MG63 (cell line): ENCODE data around the gene TAF3. TPM values are rescaled to one million over a fixed set of nuclear protein-coding genes. Genes with fewer than 3 reads are reported as not detected.
"Not testable (repeated sequence)": the region's sequence is repeated elsewhere in the genome, so short reads cannot be mapped to it uniquely, and the experiment has no call there.

Source experiments
- DNase-seq: peaks from one replicate; pipeline ENCODE4 v3.0.0-alpha.2; 2020
- H3K27me3 ChIP-seq: fragments of 250-450 bp; sonication (Bioruptor Pico); 2 replicates; pipeline ENCODE4 v1.5.1; 2020; ENCODE audit warnings: mild to moderate bottlenecking, moderate library complexity
- H3K36me3 ChIP-seq: fragments of 250-450 bp; sonication (Bioruptor Pico); 2 replicates; pipeline ENCODE4 v1.5.1; 2020; ENCODE audit warnings: mild to moderate bottlenecking, moderate library complexity
- H3K4me3 ChIP-seq: fragments of 250-450 bp; sonication (Bioruptor Pico); 2 replicates; pipeline ENCODE4 v1.5.1; 2020; ENCODE audit warnings: mild to moderate bottlenecking, moderate library complexity
- H3K9me3 ChIP-seq: fragments of 250-450 bp; sonication (Bioruptor Pico); 2 replicates; pipeline ENCODE4 v1.5.1; 2020; ENCODE audit warnings: mild to moderate bottlenecking, moderate library complexity
- total RNA-seq: library from RNA; depleted of rRNA; stranded (reverse); fragments of >200 nt; shearing (Covaris generic); gene quantifications from 2 replicates; pipeline ENCODE4 v1.2.3, GENCODE V29; 2014; ENCODE audit warnings: low replicate concordance

TAF3 gene
- total RNA-seq, 1 experiment from 2014 or later: 0.92 TPM

DNA sequence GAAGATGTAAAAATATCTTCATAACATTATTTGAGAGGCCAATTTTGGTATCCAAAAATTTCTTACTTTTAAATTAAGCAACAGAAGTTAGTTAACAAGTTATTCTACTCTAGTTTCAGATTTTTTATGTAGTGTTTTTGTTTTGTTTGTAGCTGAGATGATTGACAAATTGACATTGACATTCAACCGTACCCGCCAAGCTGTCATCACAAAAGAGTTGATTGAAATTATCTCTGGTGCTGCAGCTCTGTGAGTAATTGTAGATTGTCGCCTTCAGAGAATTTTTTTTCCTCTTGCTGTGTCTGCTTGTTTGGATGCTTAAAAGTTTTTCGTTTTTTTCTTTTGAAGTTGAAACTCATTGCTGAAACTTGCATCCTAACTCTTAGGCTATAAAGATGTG lies 15.7 kb upstream of the TAF3 start:
- DNase-seq: no peak
- Histone ChIP-seq H3K9me3 (no peaks in the 10 kb centered on the region), H3K4me3 (no peak overlapping the region), H3K27me3 (no peaks in the 10 kb centered on the region), H3K36me3 (peaks cover 89% of the 10 kb centered on the region)

DNA sequence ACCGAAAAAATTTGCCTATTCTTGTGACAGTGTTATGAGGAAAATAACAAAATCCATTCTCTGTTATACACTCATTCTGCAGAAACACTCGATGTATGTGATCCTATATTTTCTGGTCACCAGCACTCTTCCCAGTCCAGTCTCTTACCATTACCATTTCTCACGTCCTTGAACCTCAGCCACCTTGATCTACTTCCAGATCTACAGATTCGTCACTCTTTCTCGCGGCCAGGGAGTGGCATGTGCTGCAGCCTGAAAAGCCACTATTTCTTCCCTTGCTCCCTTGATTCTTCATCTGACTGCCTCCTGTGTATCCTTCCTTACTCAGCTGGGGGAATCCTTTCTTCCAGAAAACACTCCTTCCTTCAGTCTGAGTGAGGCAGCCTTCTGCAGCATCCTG lies 14.1 kb upstream of the TAF3 start:
- H3K9me3 ChIP-seq: no peaks in the 10 kb centered on the region
- no peak overlapping the region for H3K4me3 ChIP-seq
- peaks cover 78% of the 10 kb centered on the region for H3K36me3 ChIP-seq
- no peaks in the 10 kb centered on the region for H3K27me3 ChIP-seq
- no peak for DNase-seq

DNA sequence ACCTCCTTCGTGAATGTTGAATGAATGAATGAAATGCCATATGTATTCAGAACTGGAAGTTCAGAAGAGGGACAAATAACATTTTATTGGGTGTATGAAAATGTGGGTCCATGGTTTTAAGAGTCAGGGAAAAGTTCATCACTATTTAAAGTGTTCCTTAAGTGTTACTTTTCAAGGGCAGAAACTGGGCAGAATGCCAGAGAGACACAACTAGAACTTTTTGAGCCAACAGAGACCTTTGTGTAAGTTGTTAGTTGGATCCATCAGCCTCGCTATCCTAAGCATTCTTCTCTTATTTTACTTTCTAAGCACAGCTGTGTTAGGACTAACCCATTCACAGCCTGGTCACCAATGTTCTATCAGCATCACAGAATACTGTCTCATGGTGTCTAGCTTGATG lies 13.6 kb upstream of the TAF3 start:
- Histone ChIP-seq H3K27me3 (no peaks in the 10 kb centered on the region), H3K36me3 (peaks cover 73% of the 10 kb centered on the region), H3K9me3 (no peaks in the 10 kb centered on the region), H3K4me3 (no peak overlapping the region)
- no peak for DNase-seq

DNA sequence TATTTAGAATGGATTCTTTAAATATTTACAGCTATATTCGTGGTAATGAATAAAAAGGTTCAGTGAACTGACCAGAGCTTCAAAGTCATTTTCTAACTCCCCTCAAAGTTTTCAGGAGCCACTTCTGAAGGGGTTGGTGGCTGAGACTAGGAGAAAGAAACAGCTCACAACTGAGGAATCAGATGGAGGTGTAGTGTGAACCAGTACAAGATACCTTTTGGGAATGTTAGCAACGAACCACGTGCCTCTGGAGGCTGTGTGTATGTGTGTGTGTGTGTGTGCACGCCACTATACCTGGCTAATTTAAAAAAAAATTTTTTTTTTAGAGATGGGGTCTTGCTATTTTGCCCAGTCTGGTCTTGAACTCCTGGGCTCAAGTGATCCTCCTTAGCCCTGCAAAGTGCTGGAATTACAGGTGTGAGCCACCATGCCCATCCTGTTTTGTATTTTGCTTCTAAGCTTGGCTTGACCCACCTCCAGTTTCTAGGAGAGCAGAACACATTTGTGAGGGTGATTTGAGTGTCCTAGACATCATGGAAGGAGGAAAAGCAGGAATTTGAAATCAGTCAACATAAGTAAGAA lies 9.5 kb upstream of the TAF3 start:
- no peak overlapping the region for H3K4me3 ChIP-seq
- no peaks in the 10 kb centered on the region for H3K27me3 ChIP-seq
- H3K9me3 ChIP-seq: no peaks in the 10 kb centered on the region
- DNase-seq: no peak
- H3K36me3 ChIP-seq: peaks cover 37% of the 10 kb centered on the region

DNA sequence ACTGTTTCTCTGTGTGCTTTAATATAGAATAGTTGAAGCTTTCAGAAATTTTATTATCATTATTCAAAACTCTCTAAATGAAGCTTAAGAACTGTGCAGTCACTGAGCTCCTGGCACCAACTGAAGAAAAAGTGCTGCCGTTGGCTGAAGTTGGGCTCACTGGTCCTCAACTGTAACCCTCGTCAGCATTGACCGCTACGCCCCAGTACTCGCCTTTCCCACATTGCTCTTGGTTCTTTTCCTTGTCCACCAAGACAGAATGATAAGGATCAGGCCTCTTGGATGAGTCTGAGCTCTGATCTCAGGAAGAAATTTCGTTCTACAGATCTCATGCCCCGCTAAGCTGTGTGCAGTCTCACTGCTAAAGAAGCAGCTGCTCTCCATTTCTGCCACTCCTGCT lies 7.9 kb upstream of the TAF3 start:
- no peaks in the 10 kb centered on the region for H3K9me3 ChIP-seq
- H3K27me3 ChIP-seq: no peaks in the 10 kb centered on the region
- no peak overlapping the region for H3K4me3 ChIP-seq
- peaks cover 20% of the 10 kb centered on the region for H3K36me3 ChIP-seq
- DNase-seq: no peak

DNA sequence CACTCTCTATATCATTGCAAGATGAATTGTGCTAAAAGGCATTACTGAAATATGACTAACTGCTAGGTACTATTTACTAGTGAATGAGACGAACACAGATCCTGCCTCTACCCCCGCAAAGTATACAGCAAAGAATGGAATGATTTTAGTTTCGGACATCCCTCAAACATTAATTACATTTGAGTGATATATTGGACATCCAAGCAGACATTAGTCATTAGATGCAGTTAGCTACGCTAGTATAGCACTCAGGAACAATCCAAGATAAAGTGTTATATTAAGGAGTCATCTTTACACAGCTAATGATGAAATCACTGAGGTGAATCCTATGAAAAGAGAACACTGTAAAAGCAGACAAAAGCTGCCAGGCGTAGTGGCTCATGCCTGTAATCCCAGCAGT lies 7.3 kb upstream of the TAF3 start:
- no peak for DNase-seq
- Histone ChIP-seq H3K36me3 (peaks cover 17% of the 10 kb centered on the region), H3K9me3 (no peaks in the 10 kb centered on the region), H3K27me3 (no peaks in the 10 kb centered on the region), H3K4me3 (no peak overlapping the region)

DNA sequence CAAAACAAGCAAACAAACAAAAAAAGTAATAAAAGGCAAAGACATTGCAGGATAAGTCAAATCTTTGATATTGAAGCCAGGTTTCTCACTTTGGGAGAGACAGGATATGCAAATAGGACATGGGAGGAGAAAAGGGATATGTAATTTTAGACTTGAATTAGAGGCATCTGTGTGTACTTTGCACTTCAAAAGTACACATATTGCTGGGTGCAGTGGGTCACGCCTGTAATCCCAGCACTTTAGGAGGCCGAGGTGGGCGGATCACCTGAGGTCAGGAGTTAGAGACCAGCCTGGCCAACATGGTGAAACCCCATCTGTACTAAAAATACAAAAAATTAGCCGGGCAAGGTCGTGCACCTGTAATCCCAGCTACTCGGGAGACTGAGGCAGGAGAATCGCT lies 6.6 kb upstream of the TAF3 start:
- peaks cover 12% of the 10 kb centered on the region for H3K36me3 ChIP-seq
- not testable (repeated sequence) for H3K27me3 ChIP-seq, H3K9me3 ChIP-seq, H3K4me3 ChIP-seq, DNase-seq

DNA sequence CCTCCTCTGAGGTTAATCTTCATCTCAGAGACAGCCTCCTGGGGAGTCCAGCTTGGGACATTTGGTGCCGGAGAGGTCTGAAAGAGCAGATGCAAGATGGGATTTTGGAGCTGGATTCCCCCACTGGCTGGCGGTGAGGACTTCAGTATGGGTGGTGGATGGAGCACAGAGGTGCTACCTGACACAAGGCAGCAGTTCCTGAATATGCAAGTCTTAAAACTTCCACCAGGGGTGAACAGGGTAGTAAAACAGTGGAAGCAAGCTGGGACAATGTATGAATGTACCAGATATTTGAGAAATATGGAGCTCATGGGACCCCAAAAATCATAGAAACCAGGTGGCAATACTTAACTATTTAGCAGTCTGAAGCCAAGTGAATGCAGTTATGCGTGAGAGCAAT lies 4.8 kb upstream of the TAF3 start:
- H3K4me3 ChIP-seq: no peak overlapping the region
- H3K9me3 ChIP-seq: no peaks in the 10 kb centered on the region
- DNase-seq: no peak
- H3K36me3 ChIP-seq: no peaks in the 10 kb centered on the region
- H3K27me3 ChIP-seq: no peaks in the 10 kb centered on the region

DNA sequence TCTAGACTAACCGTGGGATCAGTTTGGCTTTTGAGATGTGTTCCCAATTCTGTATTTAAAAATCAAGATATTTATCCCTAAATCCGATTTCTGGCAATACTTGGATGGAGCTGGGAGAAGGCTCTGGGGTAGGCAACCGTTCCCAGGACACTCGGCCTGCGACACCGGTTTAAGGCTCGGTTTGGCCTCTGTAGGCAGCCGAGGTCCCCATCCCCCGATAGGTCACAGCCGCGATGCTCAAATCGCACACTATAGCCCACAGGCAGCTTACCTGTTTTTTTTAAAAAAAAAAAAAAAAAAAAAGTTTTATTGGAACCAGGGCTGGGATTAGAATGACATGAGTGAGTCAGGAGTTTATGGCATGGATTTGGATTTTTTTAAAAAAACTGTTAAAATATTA lies 729 bp upstream of the TAF3 start:
- no peak for DNase-seq
- Histone ChIP-seq H3K27me3 (no peaks in the 10 kb centered on the region), H3K36me3 (no peaks in the 10 kb centered on the region), H3K9me3 (no peaks in the 10 kb centered on the region), H3K4me3 (peak overlapping the region; percentile 75)

DNA sequence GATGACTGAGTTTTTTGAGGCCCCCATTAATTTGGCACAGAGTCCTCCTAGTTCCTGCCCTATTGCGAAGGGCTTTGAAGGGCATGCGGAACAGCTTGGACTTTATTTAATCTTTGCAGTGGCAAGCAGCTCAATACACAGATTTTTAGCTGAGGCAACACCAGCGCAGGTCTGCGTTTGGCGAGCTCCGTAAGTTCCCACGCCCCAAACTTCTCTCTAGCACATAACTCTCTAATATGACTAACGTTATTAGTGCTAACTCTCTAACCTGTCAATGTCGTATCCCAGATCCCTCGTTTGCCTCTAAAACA lies 366 bp upstream of the TAF3 start:
- no peak for DNase-seq
- Histone ChIP-seq H3K4me3 (peak overlapping the region; percentile 75), H3K36me3 (no peaks in the 10 kb centered on the region), H3K9me3 (no peaks in the 10 kb centered on the region), H3K27me3 (no peaks in the 10 kb centered on the region)

DNA sequence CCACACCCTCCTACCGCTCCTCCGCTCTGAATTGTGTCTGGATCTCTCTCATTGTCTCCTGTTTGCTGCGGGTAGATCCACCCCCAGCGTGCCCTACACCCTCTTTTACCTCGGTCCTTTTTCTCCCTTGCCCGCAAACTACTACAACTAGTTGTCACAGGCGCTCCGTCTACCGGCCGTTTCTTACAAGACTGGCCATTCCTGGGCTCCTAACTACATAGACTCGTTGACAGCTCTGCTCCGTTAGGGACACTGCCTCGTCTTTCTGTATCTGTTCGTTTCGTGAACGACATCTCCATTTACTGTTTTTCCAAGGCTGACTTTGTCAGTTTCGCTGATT lies 786 bp downstream of the TAF3 start:
- Histone ChIP-seq H3K4me3 (peak overlapping the region; percentile 75), H3K36me3 (no peaks in the 10 kb centered on the region), H3K27me3 (no peaks in the 10 kb centered on the region), H3K9me3 (no peaks in the 10 kb centered on the region)
- peak; percentile 42 for DNase-seq

DNA sequence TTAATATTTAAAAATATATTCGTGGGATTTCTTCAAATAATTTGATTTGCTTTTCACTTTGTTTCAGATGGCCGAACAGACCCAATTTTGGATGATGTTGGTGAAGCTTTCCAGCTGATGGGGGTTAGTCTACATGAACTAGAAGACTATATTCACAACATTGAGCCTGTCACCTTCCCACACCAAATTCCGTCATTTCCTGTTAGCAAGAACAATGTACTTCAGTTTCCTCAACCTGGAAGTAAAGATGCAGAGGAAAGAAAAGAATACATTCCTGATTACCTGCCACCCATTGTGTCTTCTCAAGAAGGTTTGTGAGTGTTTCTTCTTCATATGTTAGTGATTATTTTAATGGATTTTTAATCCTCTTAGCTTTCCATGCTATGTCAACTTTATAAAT lies 5.9 kb downstream of the TAF3 start:
- no peaks in the 10 kb centered on the region for H3K27me3 ChIP-seq
- H3K36me3 ChIP-seq: peaks cover 4% of the 10 kb centered on the region; the same call in 1 of the 2 replicates
- H3K4me3 ChIP-seq: no peak overlapping the region
- DNase-seq: no peak
- H3K9me3 ChIP-seq: no peaks in the 10 kb centered on the region

DNA sequence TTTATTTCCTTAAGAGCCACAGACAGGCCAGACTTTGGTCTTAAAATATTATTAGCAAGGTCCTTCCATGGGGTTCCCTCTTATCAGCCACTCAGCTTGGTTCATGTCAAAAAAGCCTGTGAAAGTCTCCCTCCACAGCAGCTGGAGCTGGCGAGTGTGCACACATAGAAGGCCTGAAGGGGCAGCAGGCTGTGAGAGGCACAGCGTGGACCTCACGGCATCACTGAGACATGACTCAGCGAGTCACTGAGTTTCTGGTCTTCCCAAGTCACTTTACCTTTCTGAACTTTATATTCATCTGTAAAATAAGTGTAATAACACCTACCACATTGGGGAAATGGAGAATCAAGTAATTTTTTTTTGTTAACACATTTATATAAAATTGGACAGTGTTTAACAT lies 8.7 kb downstream of the TAF3 start:
- DNase-seq: peak; percentile 19
- Histone ChIP-seq H3K4me3 (no peak overlapping the region), H3K27me3 (no peaks in the 10 kb centered on the region), H3K36me3 (peaks cover 4% of the 10 kb centered on the region; the same call in 1 of the 2 replicates), H3K9me3 (no peaks in the 10 kb centered on the region)

DNA sequence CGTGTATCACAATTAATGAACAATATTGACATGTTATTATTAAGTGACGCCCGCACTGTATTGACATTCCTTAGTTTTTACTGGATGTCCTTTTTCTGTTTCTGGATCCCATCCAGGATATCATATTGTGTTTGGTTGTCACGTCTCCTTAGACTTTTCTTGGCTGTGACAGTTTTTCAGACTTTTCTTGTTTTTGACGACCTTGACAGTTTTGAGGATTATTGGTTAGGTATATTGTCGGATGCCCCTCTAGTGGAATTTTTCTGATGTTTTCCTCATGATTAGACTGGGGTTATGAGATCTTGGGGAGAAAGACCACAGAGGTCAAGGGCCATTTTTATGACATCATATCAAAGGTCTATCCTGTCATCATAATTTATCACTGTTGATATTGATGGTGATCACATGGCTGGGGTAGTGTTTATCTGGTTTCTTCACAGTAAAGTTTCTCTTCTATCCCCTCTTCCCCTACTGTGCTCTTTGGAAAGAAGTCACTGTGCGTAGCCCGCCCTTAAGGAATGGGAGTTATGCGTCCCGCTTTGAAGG lies 11.1 kb downstream of the TAF3 start:
- Histone ChIP-seq H3K36me3 (peaks cover 4% of the 10 kb centered on the region; the same call in 1 of the 2 replicates), H3K9me3 (no peaks in the 10 kb centered on the region), H3K27me3 (no peaks in the 10 kb centered on the region), H3K4me3 (no peak overlapping the region)
- DNase-seq: no peak

DNA sequence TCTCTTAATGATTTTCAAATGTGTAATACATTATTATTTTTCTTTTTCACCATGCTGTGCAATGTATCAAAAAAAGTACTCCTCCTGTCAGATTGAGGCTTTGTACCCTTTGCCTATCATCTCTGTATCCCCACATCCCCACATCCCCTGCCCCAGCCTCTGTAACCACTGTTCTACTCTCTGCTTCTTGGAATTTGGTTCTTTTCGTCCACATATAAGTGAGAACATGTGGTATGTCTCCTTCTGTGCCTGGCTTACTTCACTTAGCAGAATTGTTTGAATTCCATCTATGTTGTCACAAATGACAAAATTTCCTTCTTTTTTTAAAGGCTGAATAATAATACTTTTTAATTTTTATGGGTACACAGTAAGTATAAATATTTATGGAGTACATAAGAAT lies 13.8 kb downstream of the TAF3 start:
- no peaks in the 10 kb centered on the region for H3K36me3 ChIP-seq
- no peak overlapping the region for H3K4me3 ChIP-seq
- no peaks in the 10 kb centered on the region for H3K9me3 ChIP-seq
- DNase-seq: no peak
- no peaks in the 10 kb centered on the region for H3K27me3 ChIP-seq

DNA sequence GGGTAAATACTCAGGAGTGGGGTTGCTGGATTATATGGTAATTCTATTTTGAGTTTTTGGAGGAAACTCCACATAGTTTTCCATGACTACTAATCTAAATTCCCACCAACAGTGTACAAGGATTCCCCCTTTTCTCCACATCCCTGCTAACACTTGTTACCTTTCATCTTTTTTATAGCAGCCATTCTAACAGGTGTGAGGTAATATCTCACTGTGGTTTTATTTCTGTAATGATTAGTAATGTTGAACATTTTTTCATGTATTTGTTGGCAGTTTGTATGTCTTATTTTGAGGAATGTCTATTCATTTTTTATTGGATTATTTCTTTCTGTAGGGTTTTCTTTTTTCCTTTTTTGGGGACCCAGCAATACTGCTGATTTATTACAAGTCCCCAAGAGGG lies 14.9 kb downstream of the TAF3 start:
- Histone ChIP-seq H3K4me3 (no peak overlapping the region), H3K27me3 (no peaks in the 10 kb centered on the region), H3K36me3 (no peaks in the 10 kb centered on the region), H3K9me3 (no peaks in the 10 kb centered on the region)
- no peak for DNase-seq

DNA sequence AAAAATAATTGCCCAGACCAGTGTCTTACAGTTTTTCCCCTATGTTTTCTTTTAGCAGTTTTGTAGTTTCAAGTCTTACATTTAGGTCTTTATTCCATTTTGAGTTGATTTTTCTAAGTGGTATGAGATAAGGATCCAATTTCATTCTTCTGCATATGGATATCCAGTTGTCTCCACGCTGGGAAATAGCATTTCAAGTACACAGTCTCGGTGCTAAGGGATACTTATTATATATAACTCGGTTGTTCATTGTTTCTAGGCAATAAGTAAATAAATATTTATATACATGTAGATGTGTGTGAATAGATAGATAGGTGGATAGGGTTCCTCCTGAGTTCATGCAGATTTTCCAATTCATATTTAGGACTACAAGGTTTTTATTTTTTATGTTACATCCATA lies 16.0 kb downstream of the TAF3 start:
- H3K36me3 ChIP-seq: no peaks in the 10 kb centered on the region
- H3K9me3 ChIP-seq: no peaks in the 10 kb centered on the region
- no peak for DNase-seq
- H3K27me3 ChIP-seq: no peaks in the 10 kb centered on the region
- no peak overlapping the region for H3K4me3 ChIP-seq

DNA sequence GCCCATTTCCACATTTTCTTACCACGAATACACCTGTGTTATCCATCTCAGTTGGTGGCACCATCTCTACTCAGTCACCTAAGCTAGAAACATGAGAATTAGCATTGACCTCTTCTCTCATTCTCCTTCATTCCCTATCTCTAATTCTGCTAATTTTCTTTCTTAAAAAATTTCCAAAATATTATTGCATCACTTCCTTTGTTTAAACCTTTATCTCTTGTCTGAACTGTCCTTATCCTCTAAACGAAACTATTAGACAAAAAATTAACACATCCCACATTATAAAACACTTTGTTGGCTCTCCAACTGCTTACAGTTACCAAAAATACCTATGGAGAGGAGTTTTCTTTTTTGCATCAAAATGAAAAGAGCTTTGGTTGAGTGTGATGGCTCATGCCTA lies 18.3 kb downstream of the TAF3 start:
- no peak for DNase-seq
- Histone ChIP-seq H3K27me3 (no peaks in the 10 kb centered on the region), H3K9me3 (no peaks in the 10 kb centered on the region), H3K4me3 (no peak overlapping the region), H3K36me3 (no peaks in the 10 kb centered on the region)

DNA sequence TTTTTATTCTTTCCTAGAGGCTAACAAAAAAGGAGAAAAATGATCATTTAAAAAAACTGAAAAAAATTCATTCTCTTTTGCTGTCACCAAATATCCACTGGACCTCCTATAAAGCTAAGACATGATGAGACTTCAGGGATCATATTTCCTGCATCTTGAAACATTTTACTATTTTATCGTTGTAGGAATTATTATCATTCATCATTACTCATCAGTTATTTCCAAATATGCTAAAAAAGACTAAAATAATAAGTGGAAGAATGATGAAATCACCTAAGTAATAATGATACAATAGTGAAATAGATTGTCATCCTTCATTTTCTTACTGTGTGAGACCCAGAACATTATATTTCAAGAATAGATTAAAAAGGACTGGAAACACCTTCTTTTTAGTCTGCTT lies 28.3 kb downstream of the TAF3 start:
- Histone ChIP-seq H3K27me3 (no peaks in the 10 kb centered on the region), H3K4me3 (no peak overlapping the region), H3K36me3 (no peaks in the 10 kb centered on the region), H3K9me3 (no peaks in the 10 kb centered on the region)
- no peak for DNase-seq
